ENCODE data around the gene CELSR1.

The CELSR1 gene

DNA sequence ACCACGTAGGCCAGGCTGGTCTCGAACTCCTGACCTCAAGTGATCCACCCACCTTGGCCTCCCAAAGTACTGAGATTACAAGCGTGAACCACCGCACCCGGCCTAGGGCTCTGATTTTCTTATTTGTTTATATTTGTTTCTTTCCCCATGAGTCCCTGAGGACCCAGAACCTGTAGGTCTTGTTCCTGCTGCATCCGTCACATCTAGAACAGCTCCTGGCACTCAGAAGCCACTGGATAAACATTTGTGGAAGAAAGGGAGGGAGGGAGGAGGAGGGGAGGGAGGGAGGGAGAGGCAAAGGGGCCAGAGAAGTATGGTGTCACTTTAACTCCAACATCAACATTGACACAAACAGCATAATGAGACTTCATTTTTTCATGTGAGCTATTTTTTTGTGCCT, 67.7 kb downstream of the CELSR1 start:
- DNase-seq (ENCODE audit: insufficient read length) (no peak), FAIRE-seq (no peak)
- TF ChIP-seq TAF1 (IDR thresholded peaks at IDR 0.05; ENCODE audit: borderline replicate concordance, low read depth, low read length) (no peak), POLR2AphosphoS5 (IDR thresholded peaks at IDR 0.05; ENCODE audit: low read depth, low read length) (no peak), POLR2A (IDR thresholded peaks at IDR 0.05; ENCODE audit: low read depth, low read length) (no peak)

DNA sequence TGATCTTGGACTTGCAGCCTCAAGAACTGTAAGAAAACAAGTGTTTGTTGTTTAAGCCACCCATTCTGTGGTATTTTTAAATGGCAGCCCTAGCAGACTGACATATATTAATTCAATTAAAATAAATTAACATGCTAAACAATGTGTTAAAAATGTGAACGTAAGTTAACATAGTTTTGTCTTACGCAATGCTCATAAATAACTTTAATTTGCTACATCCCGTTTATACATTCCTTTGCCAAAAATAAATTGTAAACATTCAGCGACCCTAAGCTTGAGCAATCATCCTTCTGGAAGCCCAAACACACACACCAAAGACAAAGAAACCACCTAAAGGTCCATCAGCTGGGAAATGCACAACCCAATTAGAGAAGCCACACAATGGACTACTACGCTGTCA, 70.4 kb downstream of the CELSR1 start:
- DNase-seq (ENCODE audit: insufficient read length) (no peak), FAIRE-seq (no peak)
- no peak for TF ChIP-seq POLR2A (IDR thresholded peaks at IDR 0.05; ENCODE audit: low read depth, low read length)
- TF ChIP-seq TAF1 (IDR thresholded peaks at IDR 0.05; ENCODE audit: borderline replicate concordance, low read depth, low read length) = no peak
- no peak for TF ChIP-seq POLR2AphosphoS5 (IDR thresholded peaks at IDR 0.05; ENCODE audit: low read depth, low read length)

DNA sequence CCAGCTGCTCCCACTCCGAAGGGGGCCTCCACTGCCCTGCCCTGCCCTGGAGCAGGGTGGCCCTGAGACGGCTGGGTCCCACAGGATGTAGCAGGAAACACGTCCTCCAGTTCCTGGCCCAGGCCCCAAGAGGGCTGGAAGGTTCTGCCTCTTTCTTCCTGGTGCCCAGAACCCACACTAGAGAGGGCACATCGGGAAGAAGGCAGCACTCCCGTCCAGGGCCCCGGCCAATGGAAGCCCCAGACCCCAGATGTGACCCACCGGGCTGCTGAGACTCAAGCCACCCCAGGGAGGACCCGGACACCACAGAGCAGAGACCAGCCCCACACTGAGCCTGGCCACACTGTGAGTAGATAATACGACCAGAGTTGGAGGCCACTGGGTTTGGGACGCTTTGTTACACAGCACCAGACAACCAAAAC, 71.2 kb downstream of the CELSR1 start:
- no peak for DNase-seq (ENCODE audit: insufficient read length)
- FAIRE-seq = no peak
- TF ChIP-seq POLR2AphosphoS5 (IDR thresholded peaks at IDR 0.05; ENCODE audit: low read depth, low read length) = no peak
- no peak for TF ChIP-seq POLR2A (IDR thresholded peaks at IDR 0.05; ENCODE audit: low read depth, low read length)
- TF ChIP-seq TAF1 (IDR thresholded peaks at IDR 0.05; ENCODE audit: borderline replicate concordance, low read depth, low read length) = no peak

GRCh38 chr22:46465793-46466192, 71.6 kb downstream of the CELSR1 start:
- DNase-seq (ENCODE audit: insufficient read length) = no peak
- TF ChIP-seq TAF1 (IDR thresholded peaks at IDR 0.05; ENCODE audit: borderline replicate concordance, low read depth, low read length) = no peak
- TF ChIP-seq POLR2A (IDR thresholded peaks at IDR 0.05; ENCODE audit: low read depth, low read length) = no peak
- no peak for TF ChIP-seq POLR2AphosphoS5 (IDR thresholded peaks at IDR 0.05; ENCODE audit: low read depth, low read length)
- FAIRE-seq = no peak

GRCh38 chr22:46465345-46465720, 72.1 kb downstream of the CELSR1 start:
- no peak for TF ChIP-seq POLR2AphosphoS5 (IDR thresholded peaks at IDR 0.05; ENCODE audit: low read depth, low read length)
- FAIRE-seq (no peak), DNase-seq (ENCODE audit: insufficient read length) (no peak)

GRCh38 chr22:46464701-46465344, 72.6 kb downstream of the CELSR1 start:
- no peak for DNase-seq (ENCODE audit: insufficient read length)
- FAIRE-seq = no peak
- TF ChIP-seq TAF1 (IDR thresholded peaks at IDR 0.05; ENCODE audit: borderline replicate concordance, low read depth, low read length) = no peak
- no peak for TF ChIP-seq POLR2A (IDR thresholded peaks at IDR 0.05; ENCODE audit: low read depth, low read length)
- TF ChIP-seq POLR2AphosphoS5 (IDR thresholded peaks at IDR 0.05; ENCODE audit: low read depth, low read length) = no peak

DNA sequence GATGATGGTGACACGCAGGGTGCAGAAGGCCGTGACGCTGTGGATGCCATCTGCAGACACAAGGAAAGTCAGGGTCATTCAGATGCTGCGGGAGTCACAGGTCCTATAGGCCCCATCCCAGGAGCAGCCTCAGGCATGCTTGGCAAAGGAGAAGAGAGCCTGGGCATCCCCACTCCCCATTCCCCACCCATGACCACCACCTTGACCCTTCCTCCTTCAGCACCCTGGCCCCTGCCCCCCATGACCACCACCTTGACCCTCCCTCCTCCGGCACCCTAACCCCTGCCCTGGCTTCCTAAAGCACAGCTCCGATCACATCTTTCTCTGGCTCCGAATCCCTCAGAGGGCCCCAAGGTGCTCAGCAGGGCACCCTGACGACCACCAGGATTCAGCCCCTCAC, 73.1 kb downstream of the CELSR1 start:
- no peak for DNase-seq (ENCODE audit: insufficient read length)
- FAIRE-seq = no peak
- no peak for TF ChIP-seq POLR2A (IDR thresholded peaks at IDR 0.05; ENCODE audit: low read depth, low read length)
- TF ChIP-seq TAF1 (IDR thresholded peaks at IDR 0.05; ENCODE audit: borderline replicate concordance, low read depth, low read length) = no peak
- no peak for TF ChIP-seq POLR2AphosphoS5 (IDR thresholded peaks at IDR 0.05; ENCODE audit: low read depth, low read length)

DNA sequence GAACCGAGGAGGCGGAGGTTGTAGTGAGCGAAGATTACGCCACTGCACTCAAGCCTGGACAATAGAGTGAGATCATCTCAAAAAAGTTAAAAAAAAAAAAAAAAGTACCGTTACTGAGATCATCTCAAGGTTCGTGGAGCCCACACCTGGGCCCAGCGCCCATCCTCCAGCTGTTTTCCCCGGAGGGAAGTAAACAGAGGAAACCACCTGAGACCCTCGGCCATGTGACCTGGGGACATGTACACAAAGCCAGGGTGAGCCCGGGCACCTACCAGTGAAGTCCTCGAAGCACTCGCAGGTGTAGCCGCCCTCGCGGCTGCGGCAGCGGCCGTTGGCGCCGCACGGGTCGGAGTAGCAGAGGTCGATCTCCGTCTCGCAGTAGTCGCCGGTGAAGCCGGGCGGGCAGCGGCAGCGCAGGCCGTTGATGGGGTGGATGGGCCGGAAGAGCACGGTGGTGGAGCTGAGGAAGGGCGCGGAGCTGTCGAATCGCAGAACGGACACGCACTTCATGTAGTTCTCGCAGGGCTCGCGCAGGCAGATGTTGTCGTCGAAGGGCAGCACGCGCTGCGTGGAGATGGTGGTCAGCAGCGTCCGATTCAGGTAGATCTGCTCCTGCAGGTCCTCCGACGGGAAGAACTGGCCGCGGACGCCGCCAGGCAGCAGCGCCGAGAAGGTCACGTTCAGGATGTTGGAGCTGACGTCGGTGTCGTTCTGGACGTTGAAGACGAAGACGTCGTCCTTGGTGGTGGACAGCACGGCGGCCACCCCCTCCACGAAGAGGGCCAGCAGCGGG, 73.8 kb downstream of the CELSR1 start:
- TF ChIP-seq POLR2AphosphoS5 (IDR thresholded peaks at IDR 0.05; ENCODE audit: low read depth, low read length) (no peak), POLR2A (IDR thresholded peaks at IDR 0.05; ENCODE audit: low read depth, low read length) (no peak), TAF1 (IDR thresholded peaks at IDR 0.05; ENCODE audit: borderline replicate concordance, low read depth, low read length) (no peak)
- no peak for DNase-seq (ENCODE audit: insufficient read length)
- FAIRE-seq = no peak

DNA sequence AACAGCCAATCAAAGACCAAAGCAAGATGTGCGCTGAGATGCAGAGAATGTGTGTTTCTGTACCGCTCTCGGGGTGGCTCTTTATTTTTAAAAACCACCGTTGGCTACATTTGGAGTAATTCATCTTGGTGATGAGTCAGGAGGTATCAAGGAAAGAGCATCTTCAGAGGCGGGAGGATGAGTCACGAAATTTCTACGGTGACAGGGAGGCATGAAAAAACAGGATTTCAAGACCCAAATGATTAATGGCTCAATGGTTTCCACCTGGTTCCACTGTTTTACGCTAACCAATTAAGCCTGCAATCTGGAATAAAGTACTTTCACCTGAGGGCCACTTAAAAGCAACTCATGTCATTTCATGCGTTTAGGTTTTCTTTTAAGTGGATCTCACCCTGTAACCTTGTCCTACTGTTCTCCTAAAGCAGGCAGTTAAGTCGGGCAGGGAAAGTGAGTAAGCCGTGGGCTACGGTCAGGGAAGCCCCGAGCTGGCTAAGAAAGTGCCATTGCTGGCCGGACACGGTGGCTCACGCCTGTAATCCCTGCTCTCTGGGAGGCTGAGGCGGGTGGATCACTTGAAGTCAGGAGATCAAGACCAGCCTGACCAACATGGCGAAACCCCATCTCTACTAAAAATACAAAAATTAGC, 74.6 kb downstream of the CELSR1 start:
- FAIRE-seq = no peak
- TF ChIP-seq POLR2AphosphoS5 (IDR thresholded peaks at IDR 0.05; ENCODE audit: low read depth, low read length) (no peak), POLR2A (IDR thresholded peaks at IDR 0.05; ENCODE audit: low read depth, low read length) (no peak), TAF1 (IDR thresholded peaks at IDR 0.05; ENCODE audit: borderline replicate concordance, low read depth, low read length) (no peak)
- no peak for DNase-seq (ENCODE audit: insufficient read length)

DNA sequence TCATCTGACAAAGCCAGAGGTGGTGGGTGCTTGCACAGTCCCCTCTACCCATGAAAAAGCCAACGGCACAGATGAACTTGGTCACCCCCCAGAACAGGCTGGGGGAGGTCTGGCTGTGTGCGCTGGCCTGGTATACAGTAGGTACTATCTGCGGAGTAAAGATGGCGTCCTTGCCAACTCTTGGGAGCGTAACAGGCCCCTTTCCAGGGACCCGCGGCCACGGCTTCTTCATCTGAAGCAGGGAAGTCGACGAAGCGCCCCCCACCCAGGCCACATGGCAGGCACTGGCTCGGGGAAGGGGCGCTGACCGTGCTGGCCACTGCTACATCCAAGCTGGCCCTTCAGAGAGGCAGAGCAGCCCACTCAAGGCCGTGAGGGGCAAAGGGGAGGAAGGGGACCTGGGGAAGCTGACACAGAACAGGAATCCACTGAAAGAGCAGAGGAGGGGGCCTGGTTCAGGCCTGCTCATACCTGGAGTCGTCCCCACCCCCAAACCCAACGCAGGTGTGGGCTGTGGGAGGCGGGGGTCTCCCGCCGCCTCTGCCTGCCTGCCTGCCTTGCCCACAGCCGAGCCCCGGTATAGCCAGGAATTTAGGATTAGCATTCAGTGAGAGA, 75.7 kb downstream of the CELSR1 start:
- DNase-seq (ENCODE audit: insufficient read length) (no peak), FAIRE-seq (no peak)
- TF ChIP-seq POLR2AphosphoS5 (IDR thresholded peaks at IDR 0.05; ENCODE audit: low read depth, low read length) (no peak), POLR2A (IDR thresholded peaks at IDR 0.05; ENCODE audit: low read depth, low read length) (no peak), TAF1 (IDR thresholded peaks at IDR 0.05; ENCODE audit: borderline replicate concordance, low read depth, low read length) (no peak)

DNA sequence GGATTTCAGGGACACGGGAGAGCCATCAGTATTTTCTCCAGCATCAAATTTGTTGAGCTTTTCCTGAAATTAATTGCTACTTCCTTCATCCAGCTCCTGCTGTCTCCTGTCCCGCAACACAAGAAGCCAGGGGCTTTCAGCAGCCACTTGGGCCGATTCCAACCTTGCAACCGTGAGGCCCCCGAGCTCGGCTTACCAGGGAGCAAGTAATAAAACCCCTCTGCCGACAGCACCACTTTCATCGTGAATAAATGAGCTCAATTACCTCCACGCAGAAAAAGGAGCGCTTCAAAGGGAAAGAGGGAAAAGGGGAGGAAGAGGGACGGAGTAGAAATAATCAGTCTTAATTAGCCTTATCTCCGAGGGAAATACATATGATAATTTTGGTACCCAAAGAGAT, 76.6 kb downstream of the CELSR1 start:
- DNase-seq (ENCODE audit: insufficient read length) (no peak), FAIRE-seq (no peak)

More for the DNA sequence above, 76.6 kb downstream of the CELSR1 start:
- TF ChIP-seq TAF1 (IDR thresholded peaks at IDR 0.05; ENCODE audit: borderline replicate concordance, low read depth, low read length) (no peak), POLR2AphosphoS5 (IDR thresholded peaks at IDR 0.05; ENCODE audit: low read depth, low read length) (no peak), POLR2A (IDR thresholded peaks at IDR 0.05; ENCODE audit: low read depth, low read length) (no peak)

Measured in GM12892 (cell line).